HL-60 (cell line): ENCODE results near the gene XPA.

Experiments
- CTCF ChIP-seq: IDR thresholded peaks from one replicate; pipeline ENCODE4 v1.5.1; 2011; ENCODE audit warnings: low read length, control low read depth, inconsistent platforms; ENCODE audit not compliant: insufficient read depth
- GABPA ChIP-seq: IDR thresholded peaks from 2 replicates; pipeline ENCODE4 v1.6.1; 2012; ENCODE audit warnings: low read depth
- POLR2AphosphoS5 ChIP-seq: IDR thresholded peaks from 2 replicates; pipeline ENCODE4 v1.6.1; 2012; ENCODE audit warnings: low read depth
- REST ChIP-seq: IDR thresholded peaks from 2 replicates; pipeline ENCODE4 v1.6.1; 2012; ENCODE audit warnings: low read depth; ENCODE audit not compliant: insufficient replicate concordance
- SPI1 ChIP-seq: IDR thresholded peaks from 2 replicates; pipeline ENCODE4 v1.6.1; 2012; ENCODE audit warnings: low read depth, mild to moderate bottlenecking, borderline replicate concordance

- TF ChIP-seq CTCF, result no peak
- no peak for TF ChIP-seq POLR2AphosphoS5
- no peak for TF ChIP-seq REST
- TF ChIP-seq GABPA, result no peak
- no peak for TF ChIP-seq SPI1
These were observed 44.8 kb upstream of the XPA start for GRCh38 chr9:97741947-97742346.
